Measurements from ENCODE around the gene CROT. TPM values are rescaled to one million over a fixed set of nuclear protein-coding genes. Genes with fewer than 3 reads are reported as not detected.

CROT gene
- total and polyA plus RNA-seq, 4 donors: 5.3 to 18.7 (median 9.4) TPM

DNA sequence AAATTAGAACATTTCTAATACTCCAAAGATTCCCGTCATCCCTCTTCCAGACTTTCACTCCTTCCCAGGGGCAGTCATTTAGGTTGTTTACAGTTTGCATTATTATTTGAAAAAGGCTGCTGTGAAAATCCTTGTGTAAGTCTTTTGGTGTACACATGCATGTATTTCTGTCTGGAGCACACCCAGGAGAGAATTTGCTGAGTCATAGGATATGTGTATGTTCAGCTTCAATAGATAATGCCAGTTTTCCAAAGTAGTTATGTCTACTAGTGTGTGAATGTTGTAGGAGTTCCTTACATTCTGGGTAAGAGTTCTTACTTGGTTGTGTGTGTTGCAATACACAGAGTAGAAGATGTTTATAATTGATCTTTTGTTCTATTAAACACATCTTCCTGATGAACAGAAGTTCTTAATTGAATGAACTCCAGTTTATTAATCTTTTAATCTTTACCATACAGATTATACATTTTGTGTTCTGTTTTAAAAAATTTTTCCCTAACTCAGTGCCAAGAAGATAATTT lies 25.3 kb downstream of the CROT start:
- Histone ChIP-seq H3K4me3 (no peak overlapping the region), H3K9me3 (ENCODE audit: control insufficient read depth in 4 of 4, insufficient read depth in 3 of 4, low read length in 3 of 4) (no peaks in the 10 kb centered on the region), H3K27ac (ENCODE audit: low read depth in 1 of 2, low read length in 1 of 2) (no peak overlapping the region), H3K27me3 (ENCODE audit: control insufficient read depth in 3 of 3, insufficient read depth in 3 of 3, low read length in 2 of 3) (no peaks in the 10 kb centered on the region), H3K36me3 (ENCODE audit: control insufficient read depth in 4 of 4, insufficient read depth in 4 of 4, low read length in 4 of 4) (peaks cover 2 to 11% (median 4%) of the 10 kb centered on the region in 4 donors), H3K9ac (ENCODE audit: insufficient read depth in 1 of 2, low read length in 2 of 2) (no peak overlapping the region), H3K4me1 (ENCODE audit: control insufficient read depth in 5 of 5, insufficient read depth in 5 of 5, low read length in 5 of 5) (no peaks in the 10 kb centered on the region)
- WGBS, 2 donors: 96 to 100% methylated on average over 1 of the region's 1 CpG
- ATAC-seq (ENCODE audit: insufficient read depth, low FRiP score): no peak
- TF ChIP-seq, protein P1, sequence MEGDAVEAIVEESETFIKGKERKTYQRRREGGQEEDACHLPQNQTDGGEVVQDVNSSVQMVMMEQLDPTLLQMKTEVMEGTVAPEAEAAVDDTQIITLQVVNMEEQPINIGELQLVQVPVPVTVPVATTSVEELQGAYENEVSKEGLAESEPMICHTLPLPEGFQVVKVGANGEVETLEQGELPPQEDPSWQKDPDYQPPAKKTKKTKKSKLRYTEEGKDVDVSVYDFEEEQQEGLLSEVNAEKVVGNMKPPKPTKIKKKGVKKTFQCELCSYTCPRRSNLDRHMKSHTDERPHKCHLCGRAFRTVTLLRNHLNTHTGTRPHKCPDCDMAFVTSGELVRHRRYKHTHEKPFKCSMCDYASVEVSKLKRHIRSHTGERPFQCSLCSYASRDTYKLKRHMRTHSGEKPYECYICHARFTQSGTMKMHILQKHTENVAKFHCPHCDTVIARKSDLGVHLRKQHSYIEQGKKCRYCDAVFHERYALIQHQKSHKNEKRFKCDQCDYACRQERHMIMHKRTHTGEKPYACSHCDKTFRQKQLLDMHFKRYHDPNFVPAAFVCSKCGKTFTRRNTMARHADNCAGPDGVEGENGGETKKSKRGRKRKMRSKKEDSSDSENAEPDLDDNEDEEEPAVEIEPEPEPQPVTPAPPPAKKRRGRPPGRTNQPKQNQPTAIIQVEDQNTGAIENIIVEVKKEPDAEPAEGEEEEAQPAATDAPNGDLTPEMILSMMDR (IDR thresholded peaks at IDR 0.05; ENCODE audit: control extremely low read depth, extremely low read depth): no peak
- DNase-seq: peak in 1 of 3 donors; percentile 8

DNA sequence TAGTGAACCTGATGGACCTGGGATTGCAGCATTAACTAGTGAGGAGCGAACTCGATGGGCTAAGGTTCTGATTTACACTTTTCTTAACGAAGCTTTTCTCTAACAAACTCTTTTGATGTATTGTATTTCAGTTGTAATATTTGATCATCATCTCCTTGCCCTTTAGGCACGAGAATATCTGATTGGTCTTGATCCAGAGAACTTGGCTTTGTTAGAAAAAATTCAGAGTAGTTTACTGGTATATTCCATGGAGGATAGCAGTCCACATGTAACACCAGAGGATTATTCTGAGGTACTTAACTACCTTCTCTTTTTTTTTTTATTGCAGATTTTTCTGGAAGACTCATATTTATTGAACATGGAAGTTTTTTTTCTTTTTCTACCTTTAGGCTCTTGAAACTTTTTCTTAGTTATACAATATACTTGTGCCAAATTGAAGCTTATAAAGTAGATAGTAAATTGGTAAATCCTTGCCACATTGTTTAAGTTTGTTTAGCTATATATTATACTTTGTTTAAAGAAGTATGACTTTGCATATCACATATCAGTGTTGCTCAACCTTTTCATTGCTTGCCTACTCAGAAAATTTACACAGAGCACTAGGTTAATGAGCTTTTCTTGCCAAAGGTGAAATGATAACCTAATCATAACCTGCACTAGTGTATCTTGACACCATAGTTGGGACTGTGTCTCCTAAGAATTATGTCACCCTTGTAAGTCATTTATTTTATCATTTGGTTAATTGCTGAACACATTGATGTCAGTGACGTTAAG lies 30.4 kb downstream of the CROT start:
- TF ChIP-seq, protein P1 (IDR thresholded peaks at IDR 0.05; ENCODE audit: control extremely low read depth, extremely low read depth): no peak
- ATAC-seq (ENCODE audit: insufficient read depth, low FRiP score) (no peak), DNase-seq (no peak)
- Histone ChIP-seq H3K27ac (ENCODE audit: low read depth in 1 of 2, low read length in 1 of 2) (no peak overlapping the region), H3K9me3 (ENCODE audit: control insufficient read depth in 4 of 4, insufficient read depth in 3 of 4, low read length in 3 of 4) (no peaks in the 10 kb centered on the region), H3K9ac (ENCODE audit: insufficient read depth in 1 of 2, low read length in 2 of 2) (no peak overlapping the region), H3K4me3 (no peak overlapping the region), H3K4me1 (ENCODE audit: control insufficient read depth in 5 of 5, insufficient read depth in 5 of 5, low read length in 5 of 5) (no peaks in the 10 kb centered on the region), H3K27me3 (ENCODE audit: control insufficient read depth in 3 of 3, insufficient read depth in 3 of 3, low read length in 2 of 3) (no peaks in the 10 kb centered on the region), H3K36me3 (ENCODE audit: control insufficient read depth in 4 of 4, insufficient read depth in 4 of 4, low read length in 4 of 4) (peaks cover 0 to 5% (median 2%) of the 10 kb centered on the region in 4 donors)
- 80 to 87% methylated on average over 5 of the region's 5 CpGs for whole genome bisulfite sequencing, 2 donors

DNA sequence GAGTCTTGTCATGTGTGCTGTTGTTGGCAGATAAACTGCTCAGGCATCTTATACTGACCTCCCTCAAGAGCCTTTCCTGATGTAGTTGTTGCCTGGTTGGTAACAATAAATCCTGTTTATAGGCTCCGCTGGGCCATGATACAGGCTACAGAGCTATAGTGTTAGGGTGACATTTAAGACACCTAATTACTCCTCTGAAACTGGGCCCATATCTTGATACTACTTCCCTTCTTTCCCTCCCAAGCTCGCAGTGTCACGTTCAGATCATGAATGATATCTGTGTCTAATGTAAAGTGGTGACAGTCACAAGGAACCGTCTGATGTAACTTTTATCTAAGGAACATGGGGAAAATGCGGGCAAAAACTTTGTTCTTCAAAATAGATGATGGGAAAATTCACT lies 35.4 kb downstream of the CROT start:
- Histone ChIP-seq H3K27me3 (ENCODE audit: control insufficient read depth in 3 of 3, insufficient read depth in 3 of 3, low read length in 2 of 3) (no peaks in the 10 kb centered on the region), H3K9me3 (ENCODE audit: control insufficient read depth in 4 of 4, insufficient read depth in 3 of 4, low read length in 3 of 4) (peaks cover 0 to 6% (median 2%) of the 10 kb centered on the region in 4 donors), H3K4me1 (ENCODE audit: control insufficient read depth in 5 of 5, insufficient read depth in 5 of 5, low read length in 5 of 5) (no peaks in the 10 kb centered on the region), H3K27ac (ENCODE audit: low read depth in 1 of 2, low read length in 1 of 2) (no peak overlapping the region), H3K9ac (ENCODE audit: insufficient read depth in 1 of 2, low read length in 2 of 2) (no peak overlapping the region), H3K4me3 (no peak overlapping the region), H3K36me3 (ENCODE audit: control insufficient read depth in 4 of 4, insufficient read depth in 4 of 4, low read length in 4 of 4) (peaks cover 1 to 15% (median 12%) of the 10 kb centered on the region in 4 donors)
- TF ChIP-seq, protein P1 (IDR thresholded peaks at IDR 0.05; ENCODE audit: control extremely low read depth, extremely low read depth): no peak
- 84 to 92% methylated on average over 5 of the region's 5 CpGs for WGBS, 2 donors
- DNase-seq: no peak
- no peak for ATAC-seq (ENCODE audit: insufficient read depth, low FRiP score)
